Transverse colon (tissue), 4 donors: ENCODE data around the gene NFIC. TPM values are rescaled to one million over a fixed set of nuclear protein-coding genes. Genes with fewer than 3 reads are reported as not detected.
A peak's percentile ranks its signal among the peaks of the same experiment; 100 is the strongest.
"Not testable (repeated sequence)": the region's sequence is repeated elsewhere in the genome, so short reads cannot be mapped to it uniquely, and the experiment has no call there.

ENCODE experiments used
- DNase-seq: peaks from one replicate; pipeline ENCODE4 v3.0.0-alpha.2; 2019
- H3K27ac ChIP-seq, 4 donors: fragments of 200-600 bp; sonication (generic); 2 replicates each; pipeline ENCODE4 v1.5.1; 2016 to 2018; ENCODE audit warnings: inconsistent platforms in 4 of 4
- H3K27me3 ChIP-seq: fragments of 200-600 bp; sonication (generic); 2 replicates; pipeline ENCODE4 v1.5.1; 2017; ENCODE audit warnings: inconsistent platforms
- H3K36me3 ChIP-seq, 4 donors: fragments of 200-600 bp; sonication (generic); 2 replicates each; pipeline ENCODE4 v1.5.1; 2017 to 2019; ENCODE audit warnings: inconsistent platforms in 4 of 4
- H3K4me1 ChIP-seq, 4 donors: fragments of 200-600 bp; sonication (generic); 2 replicates each; pipeline ENCODE4 v1.5.1; 2017 to 2020; ENCODE audit warnings: inconsistent platforms in 4 of 4
- H3K4me3 ChIP-seq, 4 donors: fragments of 200-600 bp; sonication (generic); 1 replicate in 1 of 4; 2 replicates in 3 of 4; pipeline versions ENCODE4 v1.5.1 to v1.6.1; 2017 to 2019; ENCODE audit warnings: inconsistent platforms in 4 of 4
- H3K9me3 ChIP-seq, 2 donors: fragments of 200-600 bp; sonication (generic); 2 replicates each; pipeline ENCODE4 v1.5.1; 2017 to 2019; ENCODE audit warnings: inconsistent platforms in 2 of 2
- EP300 ChIP-seq: sonication (generic); formaldehyde crosslinking; IDR thresholded peaks from one replicate; pipeline ENCODE4 v1.6.1; 2017; ENCODE audit warnings: antibody characterized with exemption, low read depth
- POLR2A ChIP-seq: fragments of 450-650 bp; IDR thresholded peaks from one replicate; pipeline ENCODE4 v1.6.1; 2016; ENCODE audit warnings: antibody characterized with exemption, mild to moderate bottlenecking, moderate library complexity
- POLR2AphosphoS5 ChIP-seq, 3 donors: sonication (generic); formaldehyde crosslinking; IDR thresholded peaks; one replicate each; pipeline ENCODE4 v1.6.1; 2016; ENCODE audit warnings: antibody characterized with exemption in 3 of 3
- WGBS, 2 donors: methylation state at CpG; one replicate each; pipeline ENCODE4 v1.1.5; 2018; ENCODE audit warnings: low coverage in 1 of 2; 5-methylcytosine and 5-hydroxymethylcytosine counted together
- in situ Hi-C, 4 donors: fragments of 200-750 bp; cut with MboI; loops; one replicate each; pipeline versions ENCODE4 v1.15.0 to v1.15.1; 2017; ENCODE audit warnings: low sequenced_read_pairs in 3 of 4, low pct_ligation_motif_present in 1 of 4, low pct_unique_long_range_greater_than_20kb in 1 of 4
- intact Hi-C: fragments of 100-400 bp; cut with DNase I; formaldehyde crosslinking; loops from one replicate; pipeline ENCODE4 v1.15.1; 2023; ENCODE audit warnings: low total_unique reads
- total RNA-seq, 4 donors: library from RNA; depleted of rRNA; stranded (reverse); fragments of >200 nt; gene quantifications; one replicate each; pipeline ENCODE4 v1.1.0, GENCODE V29; 2016
- TF ChIP-seq, protein P1 (sequence below), 5 experiments: fragments of 200-600 bp in 3 of 5; fragments of 450-650 bp in 2 of 5; sonication (generic) in 3 of 5; IDR thresholded peaks; 1 replicate in 2 of 5; 2 replicates in 3 of 5; pipeline ENCODE4 v1.5.1; 2016 to 2017; ENCODE audit warnings: antibody characterized with exemption in 5 of 5, inconsistent platforms in 3 of 5, mild to moderate bottlenecking in 2 of 5, moderate library complexity in 1 of 5

Gene NFIC
- total RNA-seq, 4 donors from 2014 or later: 39.9 to 145 (median 68.1) TPM

DNA sequence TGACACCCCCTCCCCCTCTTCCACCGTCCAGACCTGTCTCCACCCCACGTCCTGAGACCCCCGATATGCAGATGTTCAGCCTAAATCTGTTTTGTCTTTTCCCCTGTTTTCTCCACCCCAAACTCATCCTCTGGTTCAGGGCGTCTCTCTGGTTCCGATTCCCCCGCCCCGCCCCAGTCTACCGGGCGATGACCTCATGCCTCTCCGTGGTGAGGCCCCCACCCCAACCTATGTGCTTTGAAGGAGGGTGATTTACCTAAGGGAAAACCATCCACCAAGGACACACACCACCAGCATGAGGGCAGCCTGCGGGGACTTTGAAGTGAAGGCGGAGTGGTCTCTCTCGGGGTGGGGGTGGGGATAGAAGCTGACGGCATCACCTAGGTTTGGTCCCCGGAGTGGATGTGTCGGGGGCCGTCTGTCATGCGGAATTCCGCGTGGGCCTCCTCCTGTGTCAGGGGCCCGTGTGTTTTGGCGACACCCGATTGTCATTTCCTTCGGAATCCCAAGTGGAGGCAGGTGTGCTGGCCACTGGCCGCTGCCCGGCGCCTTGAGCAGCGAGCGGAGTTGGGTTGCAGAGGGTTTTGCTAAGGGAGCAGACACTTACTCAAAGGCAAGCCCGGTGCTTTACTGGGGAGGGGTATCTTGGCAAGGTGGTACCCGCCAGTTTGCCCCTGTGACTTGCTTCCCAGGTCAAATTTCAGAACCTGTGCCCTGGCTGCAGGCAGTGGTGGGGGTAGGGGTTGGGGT, 141.2 kb downstream of the NFIC start:
- no peaks in the 10 kb centered on the region for H3K36me3 ChIP-seq

DNA sequence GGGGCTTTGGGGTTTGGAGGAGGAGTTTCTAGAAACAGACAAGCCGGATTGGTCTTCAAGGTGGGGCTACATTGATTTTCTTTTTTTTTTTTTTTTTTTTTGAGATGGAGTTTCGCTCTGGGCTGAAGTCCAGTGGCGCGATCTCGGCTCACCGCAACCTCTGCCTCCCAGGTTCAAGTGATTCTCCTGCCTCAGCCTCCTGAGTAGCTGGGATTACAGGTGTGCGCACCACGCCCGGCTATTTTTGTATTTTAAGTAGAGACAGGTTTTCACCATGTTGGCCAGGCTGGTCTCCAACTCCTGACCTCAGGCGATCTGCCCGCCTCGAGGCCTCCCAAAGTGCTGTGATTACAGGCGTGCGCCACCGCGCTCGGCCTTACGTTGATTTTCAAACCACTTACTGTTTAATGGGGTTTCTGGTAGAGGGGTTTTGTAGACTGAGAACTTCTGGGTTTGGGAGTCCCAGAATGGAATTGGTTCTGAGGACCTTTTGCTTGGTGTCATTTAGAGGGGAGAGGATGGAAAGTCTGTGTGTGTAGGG, 141.8 kb downstream of the NFIC start:
- WGBS, 2 donors: 20 to 96% methylated on average over 1 to 18 of the region's 18 CpGs
- in situ Hi-C loops, H3K27me3 ChIP-seq, DNase-seq, H3K9me3 ChIP-seq, H3K4me3 ChIP-seq, intact Hi-C loops, H3K36me3 ChIP-seq: not testable (repeated sequence)
- Histone ChIP-seq H3K4me1 (peaks cover 5 to 23% (median 14%) of the 10 kb centered on the region in 4 donors), H3K27ac (peak overlapping the region in 1 of 4 donors; percentile 94)

More for the DNA sequence above, 141.2 kb downstream of the NFIC start:
- in situ Hi-C loops: no loop called here
- no peaks in the 10 kb centered on the region for H3K27me3 ChIP-seq
- intact Hi-C loops: no loop called here
- TF ChIP-seq POLR2A (no peak), POLR2AphosphoS5 (IDR thresholded peaks at IDR 0.05) (no peak), EP300 (no peak)
- DNase-seq: peak; percentile 46
- no peaks in the 10 kb centered on the region for H3K9me3 ChIP-seq
- peak overlapping the region; percentile 95 to 99 (median 98) for H3K4me3 ChIP-seq
- 28 to 51% methylated on average over 7 to 31 of the region's 31 CpGs for WGBS, 2 donors
- H3K27ac ChIP-seq: peak overlapping the region; percentile 88 to 97 (median 94)
- H3K4me1 ChIP-seq: peaks cover 5 to 23% (median 14%) of the 10 kb centered on the region in 4 donors

DNA sequence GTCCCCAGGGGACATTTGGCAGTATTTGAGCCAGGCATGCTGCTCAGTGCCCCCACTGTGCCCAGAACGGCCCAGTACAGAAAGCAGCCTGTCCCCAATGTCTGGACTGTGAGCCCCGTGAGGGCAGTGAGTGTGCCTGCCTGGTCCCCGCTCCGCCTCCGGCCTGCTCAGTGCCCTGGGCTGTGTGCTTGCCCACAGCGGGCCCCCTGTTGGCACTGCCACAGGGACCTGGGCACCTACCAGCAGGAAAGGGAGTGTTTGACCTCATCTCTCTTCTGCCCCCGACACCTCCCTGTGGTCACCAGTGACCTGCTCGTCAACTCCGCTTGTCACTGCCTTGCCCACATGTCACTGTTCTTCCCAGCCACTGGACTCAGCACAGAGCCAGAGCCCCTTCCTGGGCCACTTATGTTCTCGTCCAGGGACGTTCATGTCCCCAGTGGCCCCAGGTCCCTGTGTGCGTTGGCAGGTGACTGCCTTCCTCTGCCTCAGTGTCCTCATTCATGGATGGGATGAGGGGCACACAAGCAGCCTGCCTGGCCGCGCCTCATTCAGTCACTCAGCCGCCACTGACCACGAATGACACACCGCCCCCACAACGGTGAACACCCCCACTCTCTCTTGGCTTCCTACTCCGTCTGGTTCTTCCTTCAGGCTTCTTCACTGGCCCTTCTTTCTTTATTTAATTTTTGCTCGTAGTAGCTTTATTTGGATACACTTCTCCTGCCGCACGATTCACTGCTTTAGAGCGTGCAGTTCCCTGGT, 142.6 kb downstream of the NFIC start:
- Histone ChIP-seq H3K9me3 (no peaks in the 10 kb centered on the region), H3K4me3 (no peak overlapping the region), H3K27ac (no peak overlapping the region), H3K4me1 (peaks cover 5 to 23% (median 14%) of the 10 kb centered on the region in 4 donors), H3K36me3 (no peaks in the 10 kb centered on the region), H3K27me3 (no peaks in the 10 kb centered on the region)
- in situ Hi-C loops: no loop called here
- DNase-seq: no peak
- intact Hi-C loops: no loop called here
- no peak for TF ChIP-seq POLR2AphosphoS5 (IDR thresholded peaks at IDR 0.05)
- no peak for TF ChIP-seq EP300
- TF ChIP-seq POLR2A: no peak
- TF ChIP-seq, protein P1, sequence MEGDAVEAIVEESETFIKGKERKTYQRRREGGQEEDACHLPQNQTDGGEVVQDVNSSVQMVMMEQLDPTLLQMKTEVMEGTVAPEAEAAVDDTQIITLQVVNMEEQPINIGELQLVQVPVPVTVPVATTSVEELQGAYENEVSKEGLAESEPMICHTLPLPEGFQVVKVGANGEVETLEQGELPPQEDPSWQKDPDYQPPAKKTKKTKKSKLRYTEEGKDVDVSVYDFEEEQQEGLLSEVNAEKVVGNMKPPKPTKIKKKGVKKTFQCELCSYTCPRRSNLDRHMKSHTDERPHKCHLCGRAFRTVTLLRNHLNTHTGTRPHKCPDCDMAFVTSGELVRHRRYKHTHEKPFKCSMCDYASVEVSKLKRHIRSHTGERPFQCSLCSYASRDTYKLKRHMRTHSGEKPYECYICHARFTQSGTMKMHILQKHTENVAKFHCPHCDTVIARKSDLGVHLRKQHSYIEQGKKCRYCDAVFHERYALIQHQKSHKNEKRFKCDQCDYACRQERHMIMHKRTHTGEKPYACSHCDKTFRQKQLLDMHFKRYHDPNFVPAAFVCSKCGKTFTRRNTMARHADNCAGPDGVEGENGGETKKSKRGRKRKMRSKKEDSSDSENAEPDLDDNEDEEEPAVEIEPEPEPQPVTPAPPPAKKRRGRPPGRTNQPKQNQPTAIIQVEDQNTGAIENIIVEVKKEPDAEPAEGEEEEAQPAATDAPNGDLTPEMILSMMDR (IDR thresholded peaks at IDR 0.05): no peak
- 85 to 93% methylated on average over 3 to 23 of the region's 23 CpGs for WGBS, 2 donors

DNA sequence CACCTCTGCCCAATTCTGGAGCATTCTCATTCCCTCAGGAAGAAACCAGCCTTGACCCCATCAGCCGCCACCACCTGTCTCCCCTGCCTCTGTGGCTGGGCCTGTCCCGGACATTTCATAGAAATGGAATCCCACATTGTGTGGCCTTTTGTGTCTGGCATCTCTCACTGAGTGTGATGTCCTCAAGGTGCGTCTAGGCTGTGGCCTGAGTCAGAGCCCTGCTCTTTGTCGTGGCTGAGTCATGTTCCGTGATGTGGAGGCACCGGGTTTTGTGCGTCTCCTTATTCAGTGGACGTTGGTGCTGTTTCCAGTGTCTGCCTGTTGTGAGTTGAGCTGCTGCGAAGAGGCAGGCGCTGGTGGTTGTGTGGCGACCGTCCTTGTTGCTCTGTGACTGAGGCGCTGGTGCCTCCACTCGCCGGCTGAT, 143.2 kb downstream of the NFIC start:
- H3K27me3 ChIP-seq: no peaks in the 10 kb centered on the region
- H3K9me3 ChIP-seq: no peaks in the 10 kb centered on the region
- peaks cover 5 to 23% (median 14%) of the 10 kb centered on the region in 4 donors for H3K4me1 ChIP-seq
- intact Hi-C loops: no loop called here
- DNase-seq: no peak
- WGBS, 2 donors: 90% methylated on average over 15 of the region's 15 CpGs; no CpG with 5 or more reads in 1 of the 2 donors
- H3K36me3 ChIP-seq: no peaks in the 10 kb centered on the region
- TF ChIP-seq, protein P1 (IDR thresholded peaks at IDR 0.05): no peak
- TF ChIP-seq EP300: no peak
- no peak for TF ChIP-seq POLR2A
- TF ChIP-seq POLR2AphosphoS5 (IDR thresholded peaks at IDR 0.05): no peak
- in situ Hi-C loops: no loop called here
- no peak overlapping the region for H3K4me3 ChIP-seq
- H3K27ac ChIP-seq: no peak overlapping the region

DNA sequence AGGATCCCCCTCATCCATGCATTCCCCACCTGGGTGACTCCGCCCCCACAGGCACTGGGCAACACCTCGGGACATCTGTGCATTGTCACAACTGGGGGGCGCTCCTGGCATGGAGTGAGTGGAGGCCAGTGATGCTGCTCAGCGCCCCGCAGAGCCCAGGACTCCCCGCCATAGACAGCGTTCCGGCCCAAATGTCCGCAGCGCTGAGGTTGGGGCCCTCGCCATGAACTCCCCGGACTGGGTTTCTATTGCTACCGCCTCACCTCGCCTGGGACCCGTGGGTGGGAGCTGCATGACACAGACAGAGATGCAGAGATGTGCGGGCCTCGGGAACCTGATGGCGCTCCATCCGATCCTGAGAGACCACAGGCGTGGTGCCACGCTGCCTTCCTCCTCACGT, 144.3 kb downstream of the NFIC start:
- no peak overlapping the region for H3K4me3 ChIP-seq
- no peaks in the 10 kb centered on the region for H3K9me3 ChIP-seq
- TF ChIP-seq POLR2AphosphoS5 (IDR thresholded peaks at IDR 0.05) (no peak), EP300 (no peak), POLR2A (no peak)
- TF ChIP-seq, protein P1 (IDR thresholded peaks at IDR 0.05): no peak
- intact Hi-C loops: no loop called here
- no peak overlapping the region for H3K27ac ChIP-seq
- peaks cover 0 to 20% (median 9%) of the 10 kb centered on the region in 4 donors for H3K4me1 ChIP-seq
- H3K27me3 ChIP-seq: no peaks in the 10 kb centered on the region
- in situ Hi-C loops: no loop called here
- DNase-seq: no peak
- H3K36me3 ChIP-seq: no peaks in the 10 kb centered on the region
- 93% methylated on average over 21 of the region's 22 CpGs; no CpG with 5 or more reads in 1 of the 2 donors for WGBS, 2 donors
